HepG2 (cell line): Measurements from ENCODE around the gene PRKN.

Experiments
- CHD2 ChIP-seq: IDR thresholded peaks from 2 replicates; pipeline ENCODE4 v1.6.1; 2011; ENCODE audit warnings: low read depth, low read length, improper control_type of control experiment
- HNRNPH1 ChIP-seq: fragments of 200-400 bp; formaldehyde crosslinking; optimal IDR thresholded peaks from 2 replicates; pipeline ENCODE3; 2017; ENCODE audit warnings: mild to moderate bottlenecking, low read depth, low read length
- IRF2 ChIP-seq: IDR thresholded peaks from 2 replicates; pipeline ENCODE4 v1.6.1; 2018; ENCODE audit warnings: missing genetic modification reagents, missing compliant biosample characterization
- POLR2A ChIP-seq, 2 experiments: IDR thresholded peaks; 2 replicates each; pipeline ENCODE4 v1.6.1; 2011; ENCODE audit warnings: low read depth in 2 of 2, low read length in 2 of 2, mild to moderate bottlenecking in 1 of 2, moderate library complexity in 1 of 2; ENCODE audit not compliant: insufficient read depth in 1 of 2
- POLR2AphosphoS2 ChIP-seq: IDR thresholded peaks from 2 replicates; pipeline ENCODE4 v1.6.1; 2011; ENCODE audit warnings: low read depth, low read length, improper control_type of control experiment
- ZFAT ChIP-seq: sonication (generic); formaldehyde crosslinking; conservative IDR thresholded peaks from 2 replicates; pipeline ENCODE4 v1.8.1; 2023; ENCODE audit warnings: missing genetic modification reagents, inconsistent platforms
- ZNF543 ChIP-seq: sonication (generic); formaldehyde crosslinking; IDR thresholded peaks from 2 replicates; pipeline ENCODE4 v1.4.0; 2020; ENCODE audit warnings: mild to moderate bottlenecking, missing genetic modification reagents
- ZNF850 ChIP-seq: sonication (generic); formaldehyde crosslinking; conservative IDR thresholded peaks from 2 replicates; pipeline ENCODE4 v1.9.0; 2021; ENCODE audit warnings: mild to moderate bottlenecking, missing genetic modification reagents
- ZSCAN31 ChIP-seq: sonication (generic); formaldehyde crosslinking; IDR thresholded peaks from 2 replicates; pipeline ENCODE4 v1.5.0; 2020; ENCODE audit warnings: low read depth, mild to moderate bottlenecking, missing genetic modification reagents
- TF ChIP-seq, protein P1 (sequence below): sonication (generic); formaldehyde crosslinking; IDR thresholded peaks from 2 replicates; pipeline ENCODE4 v1.4.0; 2020; ENCODE audit warnings: mild to moderate bottlenecking, missing genetic modification reagents

DNA sequence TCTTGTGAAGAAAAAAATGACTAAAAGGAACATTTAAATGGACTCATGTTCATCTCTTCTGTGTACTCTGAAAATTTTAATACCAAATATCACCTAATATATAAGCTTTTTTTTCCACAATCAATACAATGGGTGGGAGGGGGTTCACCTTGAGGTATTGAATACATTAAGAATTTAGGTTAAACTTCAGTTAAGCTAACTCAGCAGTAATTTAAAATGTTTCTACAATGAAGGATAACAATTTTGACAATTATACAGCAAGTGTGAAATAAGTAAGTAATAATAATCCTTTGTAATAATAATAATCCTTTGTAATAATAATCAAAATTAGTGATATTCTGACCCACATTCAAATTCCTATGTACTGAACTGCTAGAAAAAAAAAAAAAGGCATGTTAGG lies 136.0 kb downstream of the PRKN start:
- TF ChIP-seq ZNF850, result no peak
- TF ChIP-seq POLR2A (IDR thresholded peaks at IDR 0.05; ENCODE audit: insufficient read depth in 1 of 2, low read depth in 2 of 2, low read length in 2 of 2), result no peak
- TF ChIP-seq ZNF543 (CRISPR knock-in tag), result no peak
- TF ChIP-seq, protein P1, sequence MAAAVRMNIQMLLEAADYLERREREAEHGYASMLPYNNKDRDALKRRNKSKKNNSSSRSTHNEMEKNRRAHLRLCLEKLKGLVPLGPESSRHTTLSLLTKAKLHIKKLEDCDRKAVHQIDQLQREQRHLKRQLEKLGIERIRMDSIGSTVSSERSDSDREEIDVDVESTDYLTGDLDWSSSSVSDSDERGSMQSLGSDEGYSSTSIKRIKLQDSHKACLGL, result no peak
- no peak for TF ChIP-seq ZSCAN31 (CRISPR knock-in tag)
- TF ChIP-seq IRF2 (CRISPR knock-in tag), result no peak
- TF ChIP-seq ZFAT, result no peak
- no peak for TF ChIP-seq CHD2
- TF ChIP-seq HNRNPH1, result no peak
- TF ChIP-seq POLR2AphosphoS2, result no peak
